Thoracic aorta (tissue), 2 donors: ENCODE results near the gene GLG1. TPM values are rescaled to one million over a fixed set of nuclear protein-coding genes. Genes with fewer than 3 reads are reported as not detected.
"Not testable (repeated sequence)": the region's sequence is repeated elsewhere in the genome, so short reads cannot be mapped to it uniquely, and the experiment has no call there.

Experiments
- ATAC-seq: fragments of 150-250 bp; one replicate; pipeline ENCODE4 v1.8.0; 2017; ENCODE audit warnings: low read depth; ENCODE audit not compliant: insufficient number of reproducible peaks, low FRiP score
- DNase-seq: peaks from one replicate; pipeline ENCODE4 v3.0.0-alpha.2; 2020; ENCODE audit warnings: low spot score
- H3K27ac ChIP-seq, 2 donors: fragments of 200-600 bp; sonication (generic); 1 replicate in 1 of 2; 2 replicates in 1 of 2; pipeline ENCODE4 v1.5.1; 2016; ENCODE audit warnings: mild to moderate bottlenecking in 2 of 2, moderate library complexity in 2 of 2
- H3K27me3 ChIP-seq: fragments of 200-600 bp; sonication (generic); replicated peaks from 2 replicates; pipeline ENCODE4 v1.6.0; 2016; ENCODE audit warnings: mild to moderate bottlenecking; ENCODE audit not compliant: insufficient read depth
- H3K36me3 ChIP-seq: fragments of 200-600 bp; sonication (generic); one replicate; pipeline ENCODE4 v1.5.1; 2016
- H3K4me1 ChIP-seq, 2 donors: fragments of 200-600 bp; sonication (generic); 1 replicate in 1 of 2; 2 replicates in 1 of 2; pipeline versions ENCODE4 v1.5.1 to v1.6.0; 2016; ENCODE audit warnings: low read depth in 2 of 2, mild to moderate bottlenecking in 1 of 2; ENCODE audit not compliant: control insufficient read depth in 1 of 2
- H3K4me3 ChIP-seq: fragments of 200-600 bp; sonication (generic); 2 replicates; pipeline ENCODE4 v1.5.1; 2016; ENCODE audit warnings: mild to moderate bottlenecking
- H3K9me3 ChIP-seq: fragments of 200-600 bp; sonication (generic); 2 replicates; pipeline ENCODE4 v1.5.1; 2016
- total RNA-seq, 2 donors: library from RNA; depleted of rRNA; stranded (reverse); fragments of >200 nt; gene quantifications; one replicate each; pipeline versions ENCODE4 v1.1.0 to v1.2.3, GENCODE V29; 2016
- TF ChIP-seq, protein P1 (sequence below): fragments of 200-600 bp; sonication (generic); IDR thresholded peaks from one replicate; pipeline ENCODE4 v1.5.1; 2019; ENCODE audit warnings: antibody characterized with exemption

The GLG1 gene
- total RNA-seq, 2 donors from 2014 or later, result 202 to 218 TPM

GRCh38 chr16:74447578-74447977 is 159.3 kb downstream of the GLG1 start:
- H3K27me3 ChIP-seq, result no peaks in the 10 kb centered on the region
- DNase-seq (no peak), ATAC-seq (no peak)
- peaks cover 8 to 19% of the 10 kb centered on the region in 2 donors for H3K4me1 ChIP-seq
- TF ChIP-seq, protein P1, sequence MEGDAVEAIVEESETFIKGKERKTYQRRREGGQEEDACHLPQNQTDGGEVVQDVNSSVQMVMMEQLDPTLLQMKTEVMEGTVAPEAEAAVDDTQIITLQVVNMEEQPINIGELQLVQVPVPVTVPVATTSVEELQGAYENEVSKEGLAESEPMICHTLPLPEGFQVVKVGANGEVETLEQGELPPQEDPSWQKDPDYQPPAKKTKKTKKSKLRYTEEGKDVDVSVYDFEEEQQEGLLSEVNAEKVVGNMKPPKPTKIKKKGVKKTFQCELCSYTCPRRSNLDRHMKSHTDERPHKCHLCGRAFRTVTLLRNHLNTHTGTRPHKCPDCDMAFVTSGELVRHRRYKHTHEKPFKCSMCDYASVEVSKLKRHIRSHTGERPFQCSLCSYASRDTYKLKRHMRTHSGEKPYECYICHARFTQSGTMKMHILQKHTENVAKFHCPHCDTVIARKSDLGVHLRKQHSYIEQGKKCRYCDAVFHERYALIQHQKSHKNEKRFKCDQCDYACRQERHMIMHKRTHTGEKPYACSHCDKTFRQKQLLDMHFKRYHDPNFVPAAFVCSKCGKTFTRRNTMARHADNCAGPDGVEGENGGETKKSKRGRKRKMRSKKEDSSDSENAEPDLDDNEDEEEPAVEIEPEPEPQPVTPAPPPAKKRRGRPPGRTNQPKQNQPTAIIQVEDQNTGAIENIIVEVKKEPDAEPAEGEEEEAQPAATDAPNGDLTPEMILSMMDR, result no peak
- peaks cover 10% of the 10 kb centered on the region for H3K36me3 ChIP-seq
- H3K27ac ChIP-seq, result no peak overlapping the region
- H3K4me3 ChIP-seq, result no peak overlapping the region
- no peaks in the 10 kb centered on the region for H3K9me3 ChIP-seq

DNA sequence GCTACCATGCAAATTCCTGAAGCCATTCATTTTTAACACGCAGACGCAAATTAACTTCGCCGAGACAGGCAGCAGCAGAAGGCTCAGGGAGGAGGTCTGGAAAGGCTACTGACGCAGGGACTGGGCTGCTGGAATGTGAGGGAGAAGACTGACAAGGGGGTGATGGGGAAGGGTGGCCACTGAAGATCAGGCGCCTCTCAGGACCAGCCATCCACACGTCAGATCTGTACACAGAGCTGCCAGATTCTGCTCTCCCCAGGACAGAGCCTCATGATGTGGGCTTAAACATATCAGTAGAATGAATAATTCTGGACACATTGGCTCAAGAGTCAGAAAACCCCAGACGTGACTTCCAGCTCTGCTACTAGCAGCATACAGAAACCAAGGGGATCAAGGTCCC is 160.0 kb downstream of the GLG1 start:
- TF ChIP-seq, protein P1, result no peak
- Histone ChIP-seq H3K9me3 (no peaks in the 10 kb centered on the region), H3K27me3 (no peaks in the 10 kb centered on the region), H3K4me3 (no peak overlapping the region), H3K27ac (no peak overlapping the region), H3K36me3 (peaks cover 4% of the 10 kb centered on the region), H3K4me1 (peaks cover 8 to 19% of the 10 kb centered on the region in 2 donors)
- ATAC-seq, result no peak
- no peak for DNase-seq

- not testable (repeated sequence) for H3K27me3 ChIP-seq, H3K27ac ChIP-seq, DNase-seq, H3K4me3 ChIP-seq, H3K4me1 ChIP-seq, ATAC-seq, H3K9me3 ChIP-seq, H3K36me3 ChIP-seq
These were observed 163.1 kb downstream of the GLG1 start for GRCh38 chr16:74443624-74444346.

DNA sequence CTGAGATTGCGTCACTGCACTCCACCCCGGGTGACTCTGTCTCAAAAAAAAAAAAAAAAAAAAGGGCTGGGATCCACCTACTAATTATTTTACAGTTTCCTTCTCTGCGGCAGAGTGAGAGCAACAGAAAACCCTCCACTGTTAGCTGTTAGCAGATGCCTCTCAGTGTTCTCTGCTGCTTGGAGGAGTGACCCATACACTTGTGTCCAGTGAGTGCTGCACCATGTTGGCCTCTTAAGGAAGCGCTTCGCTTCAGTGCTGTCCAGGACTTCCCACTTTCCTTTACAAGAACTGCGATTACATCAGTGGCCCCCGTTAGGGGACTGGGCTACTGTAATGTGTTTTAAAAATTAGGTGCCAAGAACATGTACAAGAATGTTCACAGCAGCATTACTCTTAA is 167.2 kb downstream of the GLG1 start:
- Histone ChIP-seq H3K36me3 (no peaks in the 10 kb centered on the region), H3K9me3 (no peaks in the 10 kb centered on the region), H3K4me1 (no peaks in the 10 kb centered on the region), H3K27ac (no peak overlapping the region), H3K4me3 (no peak overlapping the region), H3K27me3 (no peaks in the 10 kb centered on the region)
- DNase-seq, result no peak
- TF ChIP-seq, protein P1, result no peak
- ATAC-seq, result no peak

DNA sequence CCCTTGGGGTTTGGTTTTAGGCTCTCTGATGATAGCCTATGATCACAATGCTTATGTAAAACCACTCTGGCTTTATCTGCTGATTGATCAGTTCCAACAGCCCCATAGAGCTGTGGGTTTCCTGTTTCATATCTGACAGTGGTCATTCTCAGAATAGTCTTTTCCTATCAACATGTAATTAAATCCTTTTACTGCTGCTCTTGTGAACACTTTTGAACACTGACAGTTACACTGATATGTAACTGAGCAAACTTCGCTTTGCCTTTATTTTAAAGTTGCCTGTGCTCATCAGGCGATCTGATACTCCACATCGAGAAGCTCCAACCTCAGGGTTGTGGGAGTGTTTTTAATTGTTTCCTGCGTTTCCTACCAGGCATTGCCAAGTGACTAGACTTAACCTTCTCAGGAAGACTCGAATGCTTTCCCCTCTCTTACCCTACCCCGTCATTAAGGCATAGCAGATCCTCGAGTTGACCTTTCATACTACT is 168.4 kb downstream of the GLG1 start:
- H3K4me1 ChIP-seq, result no peaks in the 10 kb centered on the region
- ATAC-seq, result no peak
- H3K27me3 ChIP-seq, result no peaks in the 10 kb centered on the region
- no peak overlapping the region for H3K4me3 ChIP-seq
- H3K27ac ChIP-seq, result no peak overlapping the region
- no peak for DNase-seq
- no peaks in the 10 kb centered on the region for H3K9me3 ChIP-seq
- TF ChIP-seq, protein P1, result no peak
- no peaks in the 10 kb centered on the region for H3K36me3 ChIP-seq

- H3K9me3 ChIP-seq, result no peaks in the 10 kb centered on the region
- no peaks in the 10 kb centered on the region for H3K36me3 ChIP-seq
- no peak overlapping the region for H3K27ac ChIP-seq
- H3K4me1 ChIP-seq, result no peaks in the 10 kb centered on the region
- H3K4me3 ChIP-seq, result no peak overlapping the region
- no peaks in the 10 kb centered on the region for H3K27me3 ChIP-seq
- TF ChIP-seq, protein P1, result no peak
- DNase-seq (no peak), ATAC-seq (no peak)
These were observed 175.4 kb downstream of the GLG1 start for GRCh38 chr16:74431516-74431915.
